ENCODE measurements around the gene PASD1. TPM values are rescaled to one million over a fixed set of nuclear protein-coding genes. Genes with fewer than 3 reads are reported as not detected.

Gene PASD1
- total RNA-seq: not detected in 2 replicates
- long read RNA-seq: 0 reads

- H3K4me1 Mint-ChIP-seq (ENCODE audit: low read depth): no peaks in the 10 kb centered on the region
- no peak for DNase-seq (ENCODE audit: low spot score, unreplicated experiment)
- H3K36me3 Mint-ChIP-seq (ENCODE audit: insufficient read depth): peaks cover 5% of the 10 kb centered on the region
- H3K4me3 Mint-ChIP-seq (ENCODE audit: low read depth): no peak within 1 kb of the TSS
- H3K27me3 Mint-ChIP-seq: no peaks in the 10 kb centered on the region
- no peak within 1 kb of the TSS for H3K27ac Mint-ChIP-seq
- no peak for TF ChIP-seq CTCF (IDR thresholded peaks at IDR 0.05; ENCODE audit: unreplicated experiment)
- peaks cover 26% of the 10 kb centered on the region for H3K9me3 Mint-ChIP-seq (ENCODE audit: low read depth)
Measured at GRCh38 chrX:151563449-151563848, at the start of gene PASD1. Gene PASD1 (plus strand): TSS chrX:151563675. CDS start chrX:151601554, 37,879 bp downstream.

- H3K27me3 Mint-ChIP-seq: peaks cover 3% of the 10 kb centered on the region
- H3K4me3 Mint-ChIP-seq (ENCODE audit: low read depth): no peak overlapping the region
- peaks cover 18% of the 10 kb centered on the region for H3K9me3 Mint-ChIP-seq (ENCODE audit: low read depth)
- no peak overlapping the region for H3K27ac Mint-ChIP-seq
- no peak for DNase-seq (ENCODE audit: low spot score, unreplicated experiment)
- no peak for TF ChIP-seq CTCF (IDR thresholded peaks at IDR 0.05; ENCODE audit: unreplicated experiment)
- H3K36me3 Mint-ChIP-seq (ENCODE audit: insufficient read depth): no peaks in the 10 kb centered on the region
- no peaks in the 10 kb centered on the region for H3K4me1 Mint-ChIP-seq (ENCODE audit: low read depth)
Measured at GRCh38 chrX:151515237-151515636, 48.2 kb upstream of the PASD1 start.

- no peak for DNase-seq (ENCODE audit: low spot score, unreplicated experiment)
- Mint-ChIP-seq H3K36me3 (ENCODE audit: insufficient read depth) (no peaks in the 10 kb centered on the region), H3K4me3 (ENCODE audit: low read depth) (no peak overlapping the region), H3K27ac (no peak overlapping the region), H3K4me1 (ENCODE audit: low read depth) (no peaks in the 10 kb centered on the region), H3K9me3 (ENCODE audit: low read depth) (peaks cover 8% of the 10 kb centered on the region), H3K27me3 (no peaks in the 10 kb centered on the region)
- TF ChIP-seq CTCF (IDR thresholded peaks at IDR 0.05; ENCODE audit: unreplicated experiment): no peak
Measured at GRCh38 chrX:151516538-151517187, 46.8 kb upstream of the PASD1 start.

- H3K27me3 Mint-ChIP-seq: no peaks in the 10 kb centered on the region
- no peak for DNase-seq (ENCODE audit: low spot score, unreplicated experiment)
- no peak overlapping the region for H3K4me3 Mint-ChIP-seq (ENCODE audit: low read depth)
- TF ChIP-seq CTCF (IDR thresholded peaks at IDR 0.05; ENCODE audit: unreplicated experiment): no peak
- no peaks in the 10 kb centered on the region for H3K36me3 Mint-ChIP-seq (ENCODE audit: insufficient read depth)
- H3K27ac Mint-ChIP-seq: no peak overlapping the region
- H3K9me3 Mint-ChIP-seq (ENCODE audit: low read depth): peaks cover 13% of the 10 kb centered on the region
- peaks cover under 1% of the 10 kb centered on the region for H3K4me1 Mint-ChIP-seq (ENCODE audit: low read depth)
Measured at GRCh38 chrX:151517421-151517820, 46.1 kb upstream of the PASD1 start.

GRCh38 chrX:151523351-151523750, 40.1 kb upstream of the PASD1 start:
- Mint-ChIP-seq H3K9me3 (ENCODE audit: low read depth) (peaks cover 22% of the 10 kb centered on the region), H3K27me3 (no peaks in the 10 kb centered on the region), H3K4me3 (ENCODE audit: low read depth) (no peak overlapping the region), H3K27ac (no peak overlapping the region), H3K4me1 (ENCODE audit: low read depth) (peaks cover 2% of the 10 kb centered on the region), H3K36me3 (ENCODE audit: insufficient read depth) (no peaks in the 10 kb centered on the region)
- TF ChIP-seq CTCF (IDR thresholded peaks at IDR 0.05; ENCODE audit: unreplicated experiment): no peak
- DNase-seq (ENCODE audit: low spot score, unreplicated experiment): no peak
